Memory B cell (primary cell): Measurements from ENCODE around the gene GNB5.

Experiments
- ATAC-seq: fragments of 150-1000 bp; cut with Tn5 transposase; 2 replicates; pipeline ENCODE4 v1.10.0; 2021; ENCODE audit warnings: low read depth, mild to moderate bottlenecking, moderate library complexity
- DNase-seq, 2 donors: peaks; one replicate each; pipeline ENCODE4 v3.0.0; 2022; ENCODE audit warnings: low spot score in 2 of 2
- H3K27ac Mint-ChIP-seq: one replicate; pipeline ENCODE4 v1.8.0; 2022; ENCODE audit warnings: mild to moderate bottlenecking, moderate library complexity, mixed read lengths
- H3K27me3 Mint-ChIP-seq: one replicate; pipeline ENCODE4 v1.8.0; 2022; ENCODE audit warnings: mixed read lengths
- H3K36me3 Mint-ChIP-seq: one replicate; pipeline ENCODE4 v1.8.0; 2022; ENCODE audit warnings: mild to moderate bottlenecking, mixed read lengths
- H3K4me1 Mint-ChIP-seq: one replicate; pipeline ENCODE4 v1.8.0; 2022; ENCODE audit warnings: mixed read lengths
- H3K4me3 Mint-ChIP-seq: one replicate; pipeline ENCODE4 v1.8.0; 2022; ENCODE audit warnings: mild to moderate bottlenecking, moderate library complexity, mixed read lengths
- H3K9me3 Mint-ChIP-seq: one replicate; pipeline ENCODE4 v1.8.0; 2022; ENCODE audit warnings: mixed read lengths

The GNB5 gene

GRCh38 chr15:52153900-52154895 lies 37.0 kb downstream of the GNB5 start:
- H3K27me3 Mint-ChIP-seq: no peaks in the 10 kb centered on the region
- H3K4me1 Mint-ChIP-seq: peaks cover 7% of the 10 kb centered on the region
- ATAC-seq (no peak), DNase-seq (no peak)
- peaks cover 27% of the 10 kb centered on the region for H3K36me3 Mint-ChIP-seq
- no peaks in the 10 kb centered on the region for H3K9me3 Mint-ChIP-seq
- H3K4me3 Mint-ChIP-seq: no peak overlapping the region
- H3K27ac Mint-ChIP-seq: peak overlapping the region; percentile 6

GRCh38 chr15:52151353-52151752 lies 39.8 kb downstream of the GNB5 start:
- Mint-ChIP-seq H3K27me3 (no peaks in the 10 kb centered on the region), H3K27ac (peak overlapping the region; percentile 20), H3K4me1 (peaks cover 5% of the 10 kb centered on the region), H3K36me3 (peaks cover 37% of the 10 kb centered on the region), H3K4me3 (no peak overlapping the region), H3K9me3 (no peaks in the 10 kb centered on the region)
- DNase-seq (no peak), ATAC-seq (no peak)

DNA sequence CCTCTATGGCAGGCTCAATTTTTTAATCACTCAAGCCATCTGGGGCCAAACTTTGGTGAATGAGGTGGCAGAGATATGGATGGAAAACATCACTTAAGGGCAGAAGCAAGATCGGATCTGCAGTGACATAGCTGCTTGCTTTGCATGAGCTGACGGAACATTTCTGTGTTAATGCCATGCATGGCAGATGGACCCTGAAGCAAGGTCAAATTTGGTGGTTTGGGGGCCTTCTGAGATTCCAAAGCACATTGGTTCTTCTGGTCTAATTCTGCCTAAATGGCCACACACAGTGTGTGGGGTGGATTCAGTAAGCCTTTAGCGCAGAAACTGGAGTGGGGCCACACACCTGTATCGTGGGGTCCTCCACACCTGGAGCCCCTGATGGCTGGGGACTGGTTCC lies 40.3 kb downstream of the GNB5 start:
- peak; percentile 34 for ATAC-seq
- DNase-seq: no peak
- no peaks in the 10 kb centered on the region for H3K9me3 Mint-ChIP-seq
- H3K27ac Mint-ChIP-seq: peak overlapping the region; percentile 20
- H3K4me1 Mint-ChIP-seq: peaks cover 3% of the 10 kb centered on the region
- H3K36me3 Mint-ChIP-seq: peaks cover 37% of the 10 kb centered on the region
- no peaks in the 10 kb centered on the region for H3K27me3 Mint-ChIP-seq
- H3K4me3 Mint-ChIP-seq: no peak overlapping the region

DNA sequence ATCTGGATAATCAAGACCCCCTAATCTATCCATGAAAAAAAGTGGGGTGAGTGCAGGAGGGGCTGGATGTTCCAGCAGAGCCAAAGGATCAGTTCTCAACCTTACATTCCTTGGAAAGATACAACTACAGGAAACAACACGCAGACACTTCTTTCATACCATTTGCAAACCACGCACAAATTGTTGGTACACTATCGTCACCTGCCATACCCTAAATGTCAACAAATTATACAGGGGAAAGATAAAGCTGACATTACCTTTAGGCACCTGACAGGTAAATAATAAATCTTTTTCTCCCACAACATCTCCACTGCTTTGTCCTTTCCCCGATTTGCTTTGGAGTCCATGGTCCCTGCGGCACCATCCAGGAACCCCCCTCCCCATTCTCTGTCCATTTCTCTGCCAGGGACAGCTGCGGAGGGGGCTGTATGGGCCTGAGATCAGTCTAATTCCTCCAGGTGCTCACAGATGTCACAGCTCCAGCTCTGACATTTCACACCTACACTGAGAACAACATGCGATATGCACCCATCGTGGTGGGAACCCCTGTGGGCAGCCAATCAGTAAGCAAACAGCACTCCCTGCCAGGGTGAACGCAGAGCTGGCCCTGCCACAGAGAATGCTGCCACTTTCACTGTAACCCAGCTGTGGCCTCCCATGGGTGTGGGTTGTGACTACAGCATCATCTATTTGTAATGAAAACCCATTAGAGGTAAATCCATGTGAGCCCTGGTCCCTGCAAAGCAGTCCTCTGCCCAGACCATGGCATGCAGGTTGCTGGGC lies 41.0 kb downstream of the GNB5 start:
- no peaks in the 10 kb centered on the region for H3K9me3 Mint-ChIP-seq
- ATAC-seq: no peak
- H3K4me3 Mint-ChIP-seq: no peak overlapping the region
- H3K27me3 Mint-ChIP-seq: no peaks in the 10 kb centered on the region
- no peak for DNase-seq
- no peak overlapping the region for H3K27ac Mint-ChIP-seq
- peaks cover 3% of the 10 kb centered on the region for H3K4me1 Mint-ChIP-seq
- peaks cover 40% of the 10 kb centered on the region for H3K36me3 Mint-ChIP-seq

DNA sequence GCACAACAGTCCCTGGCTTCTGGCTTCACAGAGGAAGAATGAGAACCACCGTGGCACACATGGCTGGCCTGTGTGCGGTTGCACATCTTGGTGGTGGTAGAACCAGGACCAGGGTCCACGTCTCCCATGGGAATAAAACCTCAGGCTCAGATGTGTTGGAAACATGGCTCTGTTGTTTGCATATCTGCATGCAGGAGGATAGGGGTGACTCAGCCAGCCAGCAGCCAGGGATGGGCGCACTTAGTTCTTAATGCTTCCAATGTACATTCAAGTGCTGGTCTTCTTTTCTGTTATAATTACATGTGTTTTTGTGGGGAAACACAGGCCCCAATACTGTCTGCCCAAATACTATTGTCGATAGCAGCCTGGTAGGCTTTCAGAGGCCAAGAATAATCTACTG lies 42.8 kb downstream of the GNB5 start:
- no peaks in the 10 kb centered on the region for H3K27me3 Mint-ChIP-seq

GRCh38 chr15:52146776-52147175 lies 44.4 kb downstream of the GNB5 start:
- Mint-ChIP-seq H3K4me3 (no peak overlapping the region), H3K27ac (no peak overlapping the region), H3K4me1 (peaks cover 3% of the 10 kb centered on the region), H3K36me3 (peaks cover 42% of the 10 kb centered on the region), H3K27me3 (no peaks in the 10 kb centered on the region), H3K9me3 (no peaks in the 10 kb centered on the region)
- DNase-seq (no peak), ATAC-seq (no peak)

More for the DNA sequence above, 42.8 kb downstream of the GNB5 start:
- Mint-ChIP-seq H3K4me1 (peaks cover 3% of the 10 kb centered on the region), H3K27ac (no peak overlapping the region), H3K4me3 (no peak overlapping the region), H3K36me3 (peaks cover 42% of the 10 kb centered on the region), H3K9me3 (no peaks in the 10 kb centered on the region)
- ATAC-seq (no peak), DNase-seq (no peak)

DNA sequence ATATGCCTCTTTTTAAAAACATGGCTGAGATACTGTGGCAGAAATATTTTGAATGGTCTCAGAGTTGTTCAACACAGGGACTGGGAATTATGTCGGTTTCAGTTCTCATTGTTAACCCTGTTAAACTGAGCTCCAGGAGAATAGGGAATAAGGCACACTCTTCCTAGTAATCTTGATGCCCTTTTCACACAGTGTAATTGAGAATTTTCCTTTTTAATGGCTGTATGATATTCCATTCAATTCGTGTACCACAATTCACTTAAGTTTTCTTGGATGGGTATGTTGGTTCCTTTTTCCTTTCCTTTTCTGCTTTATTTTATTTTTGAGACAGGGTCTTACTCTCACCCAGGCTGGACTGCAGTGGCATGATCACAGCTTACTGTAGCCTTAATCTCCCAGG lies 44.9 kb downstream of the GNB5 start:
- no peak overlapping the region for H3K4me3 Mint-ChIP-seq
- ATAC-seq (no peak), DNase-seq (no peak)
- peaks cover 41% of the 10 kb centered on the region for H3K36me3 Mint-ChIP-seq
- H3K9me3 Mint-ChIP-seq: no peaks in the 10 kb centered on the region
- H3K4me1 Mint-ChIP-seq: peaks cover 2% of the 10 kb centered on the region
- no peak overlapping the region for H3K27ac Mint-ChIP-seq
- no peaks in the 10 kb centered on the region for H3K27me3 Mint-ChIP-seq

- Mint-ChIP-seq H3K4me3 (no peak overlapping the region), H3K27me3 (no peaks in the 10 kb centered on the region), H3K4me1 (peaks cover 3% of the 10 kb centered on the region), H3K9me3 (no peaks in the 10 kb centered on the region), H3K36me3 (peaks cover 48% of the 10 kb centered on the region), H3K27ac (no peak overlapping the region)
- ATAC-seq (no peak), DNase-seq (no peak)
These were observed 46.5 kb downstream of the GNB5 start for GRCh38 chr15:52144656-52145178.

- H3K4me1 Mint-ChIP-seq: peaks cover 5% of the 10 kb centered on the region
- H3K27me3 Mint-ChIP-seq: no peaks in the 10 kb centered on the region
- peaks cover 44% of the 10 kb centered on the region for H3K36me3 Mint-ChIP-seq
- no peak for DNase-seq
- no peak for ATAC-seq
- H3K27ac Mint-ChIP-seq: no peak overlapping the region
- H3K4me3 Mint-ChIP-seq: no peak overlapping the region
- H3K9me3 Mint-ChIP-seq: no peaks in the 10 kb centered on the region
These were observed 47.3 kb downstream of the GNB5 start for GRCh38 chr15:52143873-52144272.

DNA sequence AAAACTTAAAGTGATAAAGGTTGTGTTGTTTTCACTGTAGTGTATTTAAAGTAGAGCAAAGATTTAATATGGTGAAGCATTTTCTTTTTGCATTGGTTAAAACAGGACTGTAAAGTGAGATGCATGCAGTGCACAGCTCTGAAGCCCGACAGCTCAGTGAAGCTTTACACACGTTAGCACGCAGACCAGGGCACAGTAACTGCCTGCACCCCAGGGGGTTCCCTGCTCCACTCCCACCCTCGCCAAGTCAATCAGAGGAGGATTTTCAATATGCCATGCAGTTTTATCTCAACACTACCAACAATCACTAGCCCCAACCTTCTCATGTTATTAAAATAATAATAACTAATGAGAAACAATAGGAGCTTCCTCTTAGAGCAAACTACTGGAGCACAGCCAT lies 50.5 kb downstream of the GNB5 start:
- Mint-ChIP-seq H3K27me3 (no peaks in the 10 kb centered on the region), H3K4me3 (no peak overlapping the region), H3K4me1 (peaks cover 16% of the 10 kb centered on the region), H3K36me3 (peaks cover 33% of the 10 kb centered on the region), H3K9me3 (no peaks in the 10 kb centered on the region), H3K27ac (no peak overlapping the region)
- ATAC-seq (no peak), DNase-seq (no peak)

- Mint-ChIP-seq H3K4me3 (no peak overlapping the region), H3K27ac (peak overlapping the region; percentile 72), H3K9me3 (no peaks in the 10 kb centered on the region), H3K36me3 (peaks cover 33% of the 10 kb centered on the region), H3K4me1 (peaks cover 18% of the 10 kb centered on the region), H3K27me3 (no peaks in the 10 kb centered on the region)
- ATAC-seq (peak; percentile 65), DNase-seq (peak; percentile 62 to 66)
These were observed 51.4 kb downstream of the GNB5 start for GRCh38 chr15:52139599-52140462.

DNA sequence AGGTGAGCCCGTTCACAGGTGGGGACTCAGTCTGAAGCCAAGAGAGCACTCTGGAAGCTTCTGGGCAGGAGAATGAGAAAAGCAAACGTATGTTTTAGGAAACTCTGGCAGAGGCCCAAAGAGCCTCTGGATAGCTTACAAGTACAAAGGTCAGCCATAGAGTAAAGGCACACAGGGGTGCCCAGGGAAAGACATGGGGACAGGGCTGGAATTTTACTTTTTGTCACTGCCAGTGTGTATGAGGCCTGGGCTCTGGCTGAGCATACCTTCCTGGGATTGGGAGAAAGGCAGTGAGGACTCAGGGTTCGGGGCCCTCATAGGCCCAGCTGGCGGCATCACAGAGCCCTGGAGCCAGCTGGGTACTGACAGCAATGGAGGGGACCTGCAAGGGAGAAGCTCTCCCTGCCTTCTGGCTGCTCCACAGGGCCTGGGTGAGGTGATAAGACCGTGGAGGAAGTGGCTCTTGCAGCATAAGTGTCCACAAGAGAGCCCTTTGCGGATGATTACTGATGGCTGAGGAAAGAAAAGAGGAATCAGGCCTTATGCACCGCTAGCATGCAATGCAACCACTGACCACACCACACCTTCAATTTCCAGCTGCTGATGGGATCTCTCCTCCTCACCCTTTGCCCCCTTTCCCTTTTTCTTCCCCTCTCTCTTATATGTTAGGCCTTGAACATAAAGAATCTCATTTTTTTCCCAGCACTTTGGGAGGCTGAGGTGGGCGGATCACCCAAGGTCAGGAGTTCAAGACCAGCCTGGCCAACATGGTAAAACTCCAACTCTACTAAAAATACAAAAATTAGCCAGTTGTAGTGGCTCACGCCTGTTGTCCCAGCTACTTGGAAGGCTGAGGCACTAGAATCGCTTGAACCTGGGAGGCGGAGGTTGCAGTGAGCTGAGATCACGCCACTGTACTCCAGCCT lies 53.5 kb downstream of the GNB5 start:
- Mint-ChIP-seq H3K4me1 (peaks cover 18% of the 10 kb centered on the region), H3K36me3 (peaks cover 30% of the 10 kb centered on the region), H3K27me3 (no peaks in the 10 kb centered on the region), H3K9me3 (no peaks in the 10 kb centered on the region), H3K4me3 (no peak overlapping the region), H3K27ac (no peak overlapping the region)
- DNase-seq (no peak), ATAC-seq (no peak)
